Subcutaneous adipose tissue (tissue), 4 donors: ENCODE data around the gene ITLN2. TPM values are rescaled to one million over a fixed set of nuclear protein-coding genes. Genes with fewer than 3 reads are reported as not detected.

ENCODE experiments used
- CTCF ChIP-seq: fragments of 450-650 bp; IDR thresholded peaks from one replicate; pipeline ENCODE4 v1.5.1; 2016; ENCODE audit warnings: low read depth, mild to moderate bottlenecking, control low read depth, antibody characterized with exemption, moderate library complexity
- total RNA-seq, 4 donors: library from RNA; depleted of rRNA; stranded (reverse); fragments of >200 nt; gene quantifications; one replicate each; pipeline ENCODE4 v1.1.0, GENCODE V29; 2016

The ITLN2 gene
- total RNA-seq, result not detected

- TF ChIP-seq CTCF, result no peak
These were observed at the start of gene ITLN2 for GRCh38 chr1:160954158-160955104. TSS of gene ITLN2 (minus strand) at chr1:160954809. CDS start at chr1:160954741, 68 bp downstream.

GRCh38 chr1:161001525-161001924 is 46.9 kb upstream of the ITLN2 start:
- no peak for TF ChIP-seq CTCF

- TF ChIP-seq CTCF, result no peak
These were observed 46.3 kb upstream of the ITLN2 start for GRCh38 chr1:161000736-161001480.

- no peak for TF ChIP-seq CTCF
These were observed 44.8 kb upstream of the ITLN2 start for GRCh38 chr1:160999376-160999775.

- no peak for TF ChIP-seq CTCF
These were observed 42.9 kb upstream of the ITLN2 start for GRCh38 chr1:160997323-160998038.

GRCh38 chr1:160996178-160996577 is 41.6 kb upstream of the ITLN2 start:
- TF ChIP-seq CTCF, result no peak
